K562 (cell line): ENCODE measurements around the gene LMBR1L. TPM values are rescaled to one million over a fixed set of nuclear protein-coding genes. Genes with fewer than 3 reads are reported as not detected.

Source experiments
- CREM ChIP-seq: IDR thresholded peaks from 2 replicates; pipeline ENCODE4 v1.6.1; 2014; ENCODE audit warnings: antibody characterized with exemption, low read depth
- DNMT1 ChIP-seq: fragments of 450-650 bp; IDR thresholded peaks from 2 replicates; pipeline ENCODE4 v1.6.1; 2016; ENCODE audit warnings: antibody characterized with exemption, mild to moderate bottlenecking
- DPF2 ChIP-seq: fragments of 450-650 bp; IDR thresholded peaks from 2 replicates; pipeline ENCODE4 v1.6.1; 2016
- KAT2B ChIP-seq: IDR thresholded peaks from one replicate; pipeline ENCODE4 v1.6.1; 2012; ENCODE audit warnings: low read depth, mild to moderate bottlenecking, control low read depth, inconsistent platforms, low read length, moderate library complexity
- LCOR ChIP-seq: sonication (generic); formaldehyde crosslinking; IDR thresholded peaks from 2 replicates; pipeline ENCODE4 v1.8.0; 2022; ENCODE audit warnings: mild to moderate bottlenecking, missing genetic modification reagents
- PTTG1 ChIP-seq: fragments of 450-650 bp; IDR thresholded peaks from 2 replicates; pipeline ENCODE4 v1.6.1; 2016; ENCODE audit warnings: low read depth, mild to moderate bottlenecking, missing genetic modification characterization, missing compliant biosample characterization
- PURB ChIP-seq: sonication (generic); formaldehyde crosslinking; IDR thresholded peaks from 2 replicates; pipeline ENCODE4 v1.9.0; 2021; ENCODE audit warnings: low read depth, mild to moderate bottlenecking, missing genetic modification reagents
- SRSF9 ChIP-seq: fragments of 200-400 bp; formaldehyde crosslinking; IDR thresholded peaks from 2 replicates; pipeline ENCODE4 v1.6.1; 2017; ENCODE audit warnings: low read depth, low read length, borderline replicate concordance
- TEAD4 ChIP-seq, 2 experiments: sonication (generic) in 1 of 2; formaldehyde crosslinking in 1 of 2; IDR thresholded peaks; 2 replicates each; pipeline versions ENCODE4 v1.6.1 to v1.8.0; 2012 to 2022; ENCODE audit warnings: borderline replicate concordance in 1 of 2, inconsistent platforms in 1 of 2, low read length in 1 of 2, mild to moderate bottlenecking in 1 of 2, missing genetic modification reagents in 1 of 2
- XRCC3 ChIP-seq: fragments of 450-650 bp; IDR thresholded peaks from 2 replicates; pipeline ENCODE4 v1.6.1; 2017; ENCODE audit warnings: mild to moderate bottlenecking, moderate library complexity
- ZBTB1 ChIP-seq: sonication (generic); formaldehyde crosslinking; IDR thresholded peaks from 2 replicates; pipeline ENCODE4 v1.8.1; 2023; ENCODE audit warnings: missing genetic modification reagents, low read depth, mild to moderate bottlenecking, borderline replicate concordance
- ZNF174 ChIP-seq: fragments of 250-450 bp; sonication (Bioruptor Pico); IDR thresholded peaks from 2 replicates; pipeline ENCODE4 v1.4.0; 2020; ENCODE audit warnings: mild to moderate bottlenecking
- ZNF23 ChIP-seq: fragments of 250-450 bp; sonication (Bioruptor Pico); IDR thresholded peaks from 2 replicates; pipeline ENCODE4 v1.4.0; 2020; ENCODE audit warnings: mild to moderate bottlenecking
- ZNF695 ChIP-seq: fragments of 450-650 bp; formaldehyde crosslinking; IDR thresholded peaks from 2 replicates; pipeline ENCODE4 v1.4.0; 2020; ENCODE audit warnings: mild to moderate bottlenecking, moderate library complexity
- polyA plus RNA-seq, 8 experiments: library from polyadenylated mRNA; depleted of rRNA in 4 of 8; stranded (reverse) in 5 of 8; unstranded in 3 of 8; fragments of >200 nt; fragmentation: Nextera tagmentation in 2 of 8; fragmentation: Illumina TruSeq in 1 of 8; extraction: Ambion mirVana in 2 of 8; extraction: Trizol in 1 of 8; gene quantifications; 2 replicates each; pipeline versions ENCODE4 v1.2.1 to v1.2.3, GENCODE V29; 2011 to 2014; ENCODE audit warnings: inconsistent platforms in 1 of 8, missing spikeins in 1 of 8
- total RNA-seq, 7 experiments: library from RNA; depleted of rRNA in 6 of 7; stranded (reverse); fragments of >200 nt in 6 of 7; fragmentation: Illumina TruSeq in 2 of 7; extraction: Trizol in 2 of 7; gene quantifications; 2 replicates each; pipeline versions ENCODE4 v1.2.1 to v1.2.3, GENCODE V29; 2011 to 2021; ENCODE audit warnings: low replicate concordance in 1 of 7
- TF ChIP-seq, protein P1 (sequence below): sonication (generic); formaldehyde crosslinking; IDR thresholded peaks from 2 replicates; pipeline ENCODE4 v1.8.1; 2022; ENCODE audit warnings: missing genetic modification reagents
- TF ChIP-seq, protein P2 (sequence below): fragments of 450-650 bp; formaldehyde crosslinking; IDR thresholded peaks from 2 replicates; pipeline ENCODE4 v1.4.0; 2022; ENCODE audit warnings: missing genetic modification characterization
- TF ChIP-seq, protein P3 (sequence below): fragments of 250-450 bp; sonication (Bioruptor Pico); IDR thresholded peaks from 2 replicates; pipeline ENCODE4 v1.9.0; 2021; ENCODE audit warnings: mild to moderate bottlenecking, inconsistent platforms
- TF ChIP-seq, protein P4 (sequence below): sonication (generic); formaldehyde crosslinking; IDR thresholded peaks from 2 replicates; pipeline ENCODE4 v1.8.0; 2022; ENCODE audit warnings: missing genetic modification reagents, mild to moderate bottlenecking, borderline replicate concordance
- TF ChIP-seq, protein P5 (sequence below): sonication (generic); formaldehyde crosslinking; IDR thresholded peaks from 2 replicates; pipeline ENCODE4 v1.9.0; 2022; ENCODE audit warnings: mild to moderate bottlenecking, missing genetic modification reagents

The LMBR1L gene
- total and polyA plus RNA-seq, 9 of the 15 experiments (the other 6 are each of a cell fraction or from before 2014, with no cell fraction given) = 2.5 to 57.0 (median 31.1) TPM

DNA sequence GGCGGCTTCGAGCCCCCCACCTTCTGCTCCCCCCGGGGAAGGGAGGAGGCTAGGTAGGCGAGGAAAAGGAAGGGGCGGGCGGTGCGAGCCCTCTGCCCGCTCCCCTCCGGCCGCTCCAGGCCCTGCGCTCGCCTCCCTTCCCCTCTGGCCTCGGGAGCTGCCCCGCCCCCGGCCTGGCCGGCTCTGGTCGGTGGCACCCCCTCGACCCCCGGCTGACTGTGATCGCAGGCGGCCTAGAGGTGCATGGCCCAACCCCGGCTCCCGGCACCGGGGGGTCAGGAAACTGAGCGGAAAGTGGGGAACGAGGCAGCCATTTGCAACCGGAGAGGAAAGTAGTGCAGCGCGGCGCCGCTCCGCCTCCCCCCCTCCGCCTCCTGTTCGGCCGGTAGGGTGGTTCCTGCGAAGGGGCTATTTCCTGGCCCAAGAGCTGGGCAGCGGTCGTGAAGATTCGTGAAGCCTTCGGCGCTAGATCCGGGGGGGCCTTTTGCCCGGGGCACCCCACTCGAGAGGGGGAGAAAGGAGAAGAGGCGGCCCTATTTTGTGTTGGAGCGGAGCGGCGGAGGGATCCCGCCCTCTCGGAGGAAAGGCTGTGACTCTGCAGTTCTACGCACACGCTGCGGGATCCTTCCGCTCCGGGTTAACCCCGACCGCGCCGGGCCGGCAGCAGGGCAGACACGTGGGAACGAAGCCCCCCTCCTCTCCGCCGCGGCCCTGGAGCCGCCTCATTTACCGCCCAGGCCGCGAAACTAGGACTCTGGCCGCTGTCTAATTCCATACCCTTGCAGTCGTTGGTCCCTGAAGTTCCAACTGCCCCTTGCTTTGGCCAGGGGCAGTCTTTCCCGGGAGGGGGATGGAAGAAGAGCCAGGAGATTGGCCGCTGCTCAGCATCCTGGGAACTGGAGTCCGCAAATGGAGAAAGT is 50.1 kb downstream of the LMBR1L start, which contains the start of gene KMT2D (continued):
- TF ChIP-seq, protein P1, sequence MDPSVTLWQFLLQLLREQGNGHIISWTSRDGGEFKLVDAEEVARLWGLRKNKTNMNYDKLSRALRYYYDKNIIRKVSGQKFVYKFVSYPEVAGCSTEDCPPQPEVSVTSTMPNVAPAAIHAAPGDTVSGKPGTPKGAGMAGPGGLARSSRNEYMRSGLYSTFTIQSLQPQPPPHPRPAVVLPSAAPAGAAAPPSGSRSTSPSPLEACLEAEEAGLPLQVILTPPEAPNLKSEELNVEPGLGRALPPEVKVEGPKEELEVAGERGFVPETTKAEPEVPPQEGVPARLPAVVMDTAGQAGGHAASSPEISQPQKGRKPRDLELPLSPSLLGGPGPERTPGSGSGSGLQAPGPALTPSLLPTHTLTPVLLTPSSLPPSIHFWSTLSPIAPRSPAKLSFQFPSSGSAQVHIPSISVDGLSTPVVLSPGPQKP (CRISPR knock-in tag) = no peak
- no peak for TF ChIP-seq ZNF23 (CRISPR knock-in tag)
- TF ChIP-seq KAT2B = no peak
- no peak for TF ChIP-seq DNMT1
- TF ChIP-seq SRSF9 = no peak
- TF ChIP-seq ZNF695 (CRISPR knock-in tag) = no peak
- TF ChIP-seq PURB (CRISPR knock-in tag) = no peak
- no peak for TF ChIP-seq XRCC3
- TF ChIP-seq, protein P2, sequence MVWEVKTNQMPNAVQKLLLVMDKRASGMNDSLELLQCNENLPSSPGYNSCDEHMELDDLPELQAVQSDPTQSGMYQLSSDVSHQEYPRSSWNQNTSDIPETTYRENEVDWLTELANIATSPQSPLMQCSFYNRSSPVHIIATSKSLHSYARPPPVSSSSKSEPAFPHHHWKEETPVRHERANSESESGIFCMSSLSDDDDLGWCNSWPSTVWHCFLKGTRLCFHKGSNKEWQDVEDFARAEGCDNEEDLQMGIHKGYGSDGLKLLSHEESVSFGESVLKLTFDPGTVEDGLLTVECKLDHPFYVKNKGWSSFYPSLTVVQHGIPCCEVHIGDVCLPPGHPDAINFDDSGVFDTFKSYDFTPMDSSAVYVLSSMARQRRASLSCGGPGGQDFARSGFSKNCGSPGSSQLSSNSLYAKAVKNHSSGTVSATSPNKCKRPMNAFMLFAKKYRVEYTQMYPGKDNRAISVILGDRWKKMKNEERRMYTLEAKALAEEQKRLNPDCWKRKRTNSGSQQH = no peak
- TF ChIP-seq, protein P3, sequence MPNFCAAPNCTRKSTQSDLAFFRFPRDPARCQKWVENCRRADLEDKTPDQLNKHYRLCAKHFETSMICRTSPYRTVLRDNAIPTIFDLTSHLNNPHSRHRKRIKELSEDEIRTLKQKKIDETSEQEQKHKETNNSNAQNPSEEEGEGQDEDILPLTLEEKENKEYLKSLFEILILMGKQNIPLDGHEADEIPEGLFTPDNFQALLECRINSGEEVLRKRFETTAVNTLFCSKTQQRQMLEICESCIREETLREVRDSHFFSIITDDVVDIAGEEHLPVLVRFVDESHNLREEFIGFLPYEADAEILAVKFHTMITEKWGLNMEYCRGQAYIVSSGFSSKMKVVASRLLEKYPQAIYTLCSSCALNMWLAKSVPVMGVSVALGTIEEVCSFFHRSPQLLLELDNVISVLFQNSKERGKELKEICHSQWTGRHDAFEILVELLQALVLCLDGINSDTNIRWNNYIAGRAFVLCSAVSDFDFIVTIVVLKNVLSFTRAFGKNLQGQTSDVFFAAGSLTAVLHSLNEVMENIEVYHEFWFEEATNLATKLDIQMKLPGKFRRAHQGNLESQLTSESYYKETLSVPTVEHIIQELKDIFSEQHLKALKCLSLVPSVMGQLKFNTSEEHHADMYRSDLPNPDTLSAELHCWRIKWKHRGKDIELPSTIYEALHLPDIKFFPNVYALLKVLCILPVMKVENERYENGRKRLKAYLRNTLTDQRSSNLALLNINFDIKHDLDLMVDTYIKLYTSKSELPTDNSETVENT (CRISPR knock-in tag) = peak; percentile 81
- TF ChIP-seq, protein P4, sequence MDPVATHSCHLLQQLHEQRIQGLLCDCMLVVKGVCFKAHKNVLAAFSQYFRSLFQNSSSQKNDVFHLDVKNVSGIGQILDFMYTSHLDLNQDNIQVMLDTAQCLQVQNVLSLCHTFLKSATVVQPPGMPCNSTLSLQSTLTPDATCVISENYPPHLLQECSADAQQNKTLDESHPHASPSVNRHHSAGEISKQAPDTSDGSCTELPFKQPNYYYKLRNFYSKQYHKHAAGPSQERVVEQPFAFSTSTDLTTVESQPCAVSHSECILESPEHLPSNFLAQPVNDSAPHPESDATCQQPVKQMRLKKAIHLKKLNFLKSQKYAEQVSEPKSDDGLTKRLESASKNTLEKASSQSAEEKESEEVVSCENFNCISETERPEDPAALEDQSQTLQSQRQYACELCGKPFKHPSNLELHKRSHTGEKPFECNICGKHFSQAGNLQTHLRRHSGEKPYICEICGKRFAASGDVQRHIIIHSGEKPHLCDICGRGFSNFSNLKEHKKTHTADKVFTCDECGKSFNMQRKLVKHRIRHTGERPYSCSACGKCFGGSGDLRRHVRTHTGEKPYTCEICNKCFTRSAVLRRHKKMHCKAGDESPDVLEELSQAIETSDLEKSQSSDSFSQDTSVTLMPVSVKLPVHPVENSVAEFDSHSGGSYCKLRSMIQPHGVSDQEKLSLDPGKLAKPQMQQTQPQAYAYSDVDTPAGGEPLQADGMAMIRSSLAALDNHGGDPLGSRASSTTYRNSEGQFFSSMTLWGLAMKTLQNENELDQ (CRISPR knock-in tag) = peak; percentile 92
- TF ChIP-seq ZBTB1 (CRISPR knock-in tag) = no peak
- TF ChIP-seq ZNF174 = no peak
- TF ChIP-seq DPF2 = peak; percentile 72
- TF ChIP-seq, protein P5, sequence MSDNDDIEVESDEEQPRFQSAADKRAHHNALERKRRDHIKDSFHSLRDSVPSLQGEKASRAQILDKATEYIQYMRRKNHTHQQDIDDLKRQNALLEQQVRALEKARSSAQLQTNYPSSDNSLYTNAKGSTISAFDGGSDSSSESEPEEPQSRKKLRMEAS (CRISPR knock-in tag) = peak; percentile 98
- TF ChIP-seq PTTG1 (tag) = no peak
- peak; percentile 59 for TF ChIP-seq TEAD4 (IDR thresholded peaks at IDR 0.05; ENCODE audit: low read length)
- no peak for TF ChIP-seq TEAD4 (CRISPR knock-in tag; IDR thresholded peaks at IDR 0.05; ENCODE audit: borderline replicate concordance)
- TF ChIP-seq LCOR (CRISPR knock-in tag) = peak; percentile 82; the same call in 1 of the 2 replicates
- TF ChIP-seq CREM = peak; percentile 96
